Chondrocyte (in vitro differentiated cells): ENCODE data around the gene HBEGF. TPM values are rescaled to one million over a fixed set of nuclear protein-coding genes. Genes with fewer than 3 reads are reported as not detected.

ENCODE experiments used
- DNase-seq: peaks from one replicate; pipeline ENCODE4 v3.0.0; 2021; ENCODE audit warnings: mixed read lengths, low spot score
- H3K27ac Mint-ChIP-seq: one replicate; pipeline ENCODE4 v1.8.0; 2021; ENCODE audit warnings: mild to moderate bottlenecking, moderate library complexity, mixed read lengths; ENCODE audit not compliant: unreplicated experiment
- H3K27me3 Mint-ChIP-seq: 2 replicates; pipeline ENCODE4 v1.8.0; 2021; ENCODE audit warnings: low read depth, mixed read lengths
- H3K36me3 Mint-ChIP-seq: 2 replicates; pipeline ENCODE4 v1.8.0; 2021; ENCODE audit warnings: low read depth, mixed read lengths
- H3K4me1 Mint-ChIP-seq: 2 replicates; pipeline ENCODE4 v1.8.0; 2021; ENCODE audit warnings: low read depth, mild to moderate bottlenecking, mixed read lengths
- H3K4me3 Mint-ChIP-seq: one replicate; pipeline ENCODE4 v1.8.0; 2021; ENCODE audit warnings: mild to moderate bottlenecking, moderate library complexity, mixed read lengths; ENCODE audit not compliant: unreplicated experiment
- H3K9me3 Mint-ChIP-seq: 2 replicates; pipeline ENCODE4 v1.8.0; 2021; ENCODE audit warnings: low read depth, mixed read lengths
- CTCF ChIP-seq: fragments of 200-600 bp; sonication (generic); IDR thresholded peaks from 2 replicates; pipeline ENCODE4 v1.5.0; 2021; ENCODE audit warnings: antibody characterized with exemption, mild to moderate bottlenecking, moderate library complexity
- total RNA-seq: library from RNA; stranded (reverse); gene quantifications from 3 replicates; pipeline ENCODE4 v1.2.1, GENCODE V29; 2021

The HBEGF gene
- total RNA-seq, 1 donor from 2014 or later = 8.0 TPM

DNA sequence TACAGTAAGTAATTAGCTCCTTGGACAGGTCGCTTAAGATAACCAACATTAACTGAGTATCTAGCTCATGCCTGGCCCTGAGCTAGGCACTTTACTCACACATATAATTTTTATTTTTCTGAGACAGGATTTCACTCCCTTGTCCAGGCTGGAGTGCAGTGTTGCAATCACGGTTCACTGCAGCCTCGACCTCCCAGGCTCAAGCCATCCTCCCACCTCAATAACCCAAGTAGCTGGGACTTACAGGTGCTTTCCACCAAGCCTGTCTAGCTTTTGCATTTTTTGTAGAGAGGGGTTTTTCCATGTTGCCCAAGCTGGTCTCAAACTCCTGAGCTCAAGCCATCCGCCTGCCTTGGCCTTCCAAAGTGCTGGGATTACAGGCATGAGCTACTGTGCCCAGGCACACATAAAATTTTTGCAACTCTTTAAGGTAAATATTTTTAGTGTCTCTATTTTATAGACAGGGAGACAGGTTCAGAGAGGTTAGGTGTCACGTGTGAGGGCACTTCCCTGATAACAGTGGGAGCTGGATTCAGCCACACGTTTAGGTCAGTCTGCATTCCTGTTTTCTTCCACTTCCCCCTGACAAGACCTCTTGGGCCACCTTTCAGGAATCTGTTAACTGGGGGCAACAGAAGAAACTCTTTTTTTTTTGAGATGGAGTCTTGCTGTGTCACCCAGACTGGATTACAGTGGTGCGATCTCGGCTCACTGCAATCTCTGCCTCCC lies 18.2 kb downstream of the HBEGF start:
- TF ChIP-seq CTCF = no peak
- H3K27ac Mint-ChIP-seq = no peak overlapping the region
- no peak overlapping the region for H3K4me3 Mint-ChIP-seq
- H3K36me3 Mint-ChIP-seq = peaks cover under 1% of the 10 kb centered on the region
- H3K4me1 Mint-ChIP-seq = peaks cover 43% of the 10 kb centered on the region
- DNase-seq = no peak
- H3K27me3 Mint-ChIP-seq = no peaks in the 10 kb centered on the region
- no peaks in the 10 kb centered on the region for H3K9me3 Mint-ChIP-seq

- no peak for DNase-seq
- Mint-ChIP-seq H3K27me3 (no peaks in the 10 kb centered on the region), H3K9me3 (no peaks in the 10 kb centered on the region), H3K4me1 (peaks cover 49% of the 10 kb centered on the region), H3K4me3 (no peak overlapping the region), H3K36me3 (no peaks in the 10 kb centered on the region), H3K27ac (no peak overlapping the region)
- no peak for TF ChIP-seq CTCF
These were observed 18.8 kb downstream of the HBEGF start for GRCh38 chr5:140327589-140327988.

DNA sequence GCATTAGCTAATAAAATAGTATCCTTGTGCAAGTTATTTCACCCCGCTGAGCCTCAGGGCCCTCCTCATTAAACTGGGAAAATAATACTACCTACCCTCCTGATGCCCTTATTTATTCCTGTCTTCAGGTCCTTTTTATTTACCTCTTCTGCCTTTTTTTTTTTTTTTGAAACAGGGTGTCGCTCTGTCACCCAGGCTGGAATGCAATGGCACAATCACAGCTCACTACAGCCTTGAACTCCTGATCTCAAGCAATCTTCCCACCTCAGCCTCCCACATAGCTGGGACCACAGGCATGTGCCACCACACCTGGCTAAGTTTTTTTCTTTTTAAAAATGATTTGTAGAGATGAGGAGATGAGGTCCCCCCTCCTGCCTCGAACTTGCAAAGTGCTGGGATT lies 20.9 kb downstream of the HBEGF start:
- no peaks in the 10 kb centered on the region for H3K27me3 Mint-ChIP-seq
- peaks cover 58% of the 10 kb centered on the region for H3K4me1 Mint-ChIP-seq
- no peak for DNase-seq
- no peaks in the 10 kb centered on the region for H3K9me3 Mint-ChIP-seq
- H3K36me3 Mint-ChIP-seq = no peaks in the 10 kb centered on the region
- no peak overlapping the region for H3K27ac Mint-ChIP-seq
- no peak overlapping the region for H3K4me3 Mint-ChIP-seq
- TF ChIP-seq CTCF = no peak

DNA sequence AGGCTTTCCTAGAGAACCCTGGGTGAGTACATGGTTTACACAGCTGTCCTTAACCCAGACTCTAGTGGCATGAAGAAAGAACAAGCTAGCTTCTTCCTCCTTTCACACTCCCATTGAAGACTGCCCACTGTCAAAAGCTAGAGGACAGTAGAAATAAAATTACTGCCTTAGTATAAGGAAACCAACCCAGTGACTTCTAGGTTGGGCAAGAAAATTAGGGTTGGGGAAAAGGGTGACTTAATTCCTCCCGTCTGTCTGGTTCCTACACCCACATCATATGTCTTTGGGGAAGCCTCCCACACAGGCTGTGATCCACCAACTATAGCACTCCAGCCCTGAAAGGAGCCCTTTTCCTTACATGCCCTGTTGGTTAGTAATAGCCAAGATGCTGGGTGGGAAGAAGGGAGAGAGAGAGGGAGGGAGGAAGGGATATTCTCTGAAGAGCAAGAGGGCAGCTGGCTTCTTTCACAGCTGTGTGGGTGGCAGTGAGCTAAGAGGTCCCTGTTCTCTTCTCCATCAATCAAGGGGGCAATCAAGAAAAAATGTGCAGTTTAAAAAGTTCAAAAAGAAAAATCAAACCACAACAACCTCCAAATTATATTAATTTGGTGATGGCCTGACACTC lies 21.7 kb downstream of the HBEGF start:
- no peaks in the 10 kb centered on the region for H3K27me3 Mint-ChIP-seq
- peaks cover 56% of the 10 kb centered on the region for H3K4me1 Mint-ChIP-seq
- no peaks in the 10 kb centered on the region for H3K9me3 Mint-ChIP-seq
- no peak overlapping the region for H3K27ac Mint-ChIP-seq
- H3K4me3 Mint-ChIP-seq = no peak overlapping the region
- DNase-seq = no peak
- H3K36me3 Mint-ChIP-seq = no peaks in the 10 kb centered on the region
- TF ChIP-seq CTCF = no peak

DNA sequence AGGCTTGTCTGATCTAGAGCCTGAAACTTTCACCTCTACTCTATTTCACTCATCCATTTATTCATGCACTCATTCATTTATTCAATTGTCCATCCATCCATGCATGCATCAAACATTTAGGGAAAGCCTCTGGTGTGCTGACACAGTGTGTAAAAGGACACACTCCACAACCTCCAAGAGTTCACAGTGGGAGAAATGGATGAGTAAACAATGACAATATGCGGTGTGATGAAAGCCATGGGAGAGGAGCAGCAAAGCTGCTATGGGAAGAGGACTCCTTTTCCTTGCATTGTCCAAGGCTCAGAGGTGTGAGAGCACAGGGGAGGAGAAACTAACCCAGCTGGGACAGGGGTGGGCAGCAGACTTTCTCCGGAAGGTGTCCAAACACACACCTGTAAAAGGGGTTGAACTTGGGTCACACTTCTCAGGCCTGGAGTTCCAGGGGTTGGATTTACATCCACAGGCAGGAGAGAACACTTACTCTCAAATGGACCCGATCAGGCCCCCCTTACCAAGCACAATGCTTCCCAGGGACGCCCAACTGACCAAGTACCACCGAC lies 22.3 kb downstream of the HBEGF start:
- Mint-ChIP-seq H3K4me1 (peaks cover 52% of the 10 kb centered on the region), H3K27me3 (no peaks in the 10 kb centered on the region), H3K27ac (no peak overlapping the region), H3K36me3 (no peaks in the 10 kb centered on the region), H3K4me3 (no peak overlapping the region), H3K9me3 (no peaks in the 10 kb centered on the region)
- DNase-seq = no peak
- TF ChIP-seq CTCF = no peak
